Neural progenitor cell (in vitro differentiated cells): ENCODE results near the gene NAA16. TPM values are rescaled to one million over a fixed set of nuclear protein-coding genes. Genes with fewer than 3 reads are reported as not detected.
"Not testable (repeated sequence)": the region's sequence is repeated elsewhere in the genome, so short reads cannot be mapped to it uniquely, and the experiment has no call there.

Experiments used
- DNase-seq: peaks from one replicate; pipeline ENCODE4 v3.0.0-alpha.2; 2016; ENCODE audit warnings: low spot score
- H2AFZ ChIP-seq: fragments of 200-600 bp; sonication (generic); replicated peaks from 2 replicates; pipeline ENCODE4 v1.6.1; 2016; ENCODE audit warnings: antibody characterized with exemption
- H3F3A ChIP-seq: fragments of 200-600 bp; sonication (generic); 2 replicates; pipeline ENCODE4 v1.6.1; 2016; ENCODE audit warnings: antibody characterized with exemption, low read depth
- H3K27ac ChIP-seq: fragments of 200-600 bp; sonication (generic); 2 replicates; pipeline ENCODE4 v1.5.1; 2016; ENCODE audit warnings: mild to moderate bottlenecking
- H3K27me3 ChIP-seq: fragments of 200-600 bp; sonication (generic); 2 replicates; pipeline ENCODE4 v1.6.1; 2016; ENCODE audit warnings: mild to moderate bottlenecking, moderate library complexity
- H3K36me3 ChIP-seq: fragments of 200-600 bp; sonication (generic); 2 replicates; pipeline ENCODE4 v1.5.1; 2016
- H3K4me1 ChIP-seq: fragments of 200-600 bp; sonication (generic); 2 replicates; pipeline ENCODE4 v1.6.1; 2016; ENCODE audit warnings: mixed run types
- H3K4me2 ChIP-seq: fragments of 200-600 bp; sonication (generic); 2 replicates; pipeline ENCODE4 v1.6.1; 2016
- H3K4me3 ChIP-seq: fragments of 200-600 bp; sonication (generic); 2 replicates; pipeline ENCODE4 v1.5.1; 2016
- H3K79me2 ChIP-seq: fragments of 200-600 bp; sonication (generic); 2 replicates; pipeline ENCODE4 v1.6.1; 2016; ENCODE audit warnings: low read depth
- H3K9ac ChIP-seq: fragments of 200-600 bp; sonication (generic); 2 replicates; pipeline ENCODE4 v1.6.1; 2016
- H3K9me3 ChIP-seq: fragments of 200-600 bp; sonication (generic); 2 replicates; pipeline ENCODE4 v1.5.1; 2016; ENCODE audit warnings: low read depth
- H4K20me1 ChIP-seq: fragments of 200-600 bp; sonication (generic); 2 replicates; pipeline ENCODE4 v1.6.1; 2016; ENCODE audit warnings: low read depth
- H3K27ac Mint-ChIP-seq: 3 replicates; pipeline ENCODE4 v1.8.0; 2021; ENCODE audit warnings: mixed read lengths
- H3K27me3 Mint-ChIP-seq: 2 replicates; pipeline ENCODE4 v1.8.0; 2022; ENCODE audit warnings: low read depth, mild to moderate bottlenecking, inconsistent platforms, moderate library complexity, mixed read lengths; ENCODE audit not compliant: insufficient read depth
- H3K36me3 Mint-ChIP-seq: 3 replicates; pipeline ENCODE4 v1.8.0; 2021; ENCODE audit warnings: mixed read lengths
- H3K4me1 Mint-ChIP-seq: 3 replicates; pipeline ENCODE4 v1.8.0; 2021; ENCODE audit warnings: mixed read lengths
- H3K4me3 Mint-ChIP-seq: 3 replicates; pipeline ENCODE4 v1.8.0; 2021; ENCODE audit warnings: mild to moderate bottlenecking, moderate library complexity, mixed read lengths
- H3K9me3 Mint-ChIP-seq: 3 replicates; pipeline ENCODE4 v1.8.0; 2020; ENCODE audit warnings: mixed read lengths
- EZH2 ChIP-seq: fragments of 200-600 bp; sonication (generic); IDR thresholded peaks from 2 replicates; pipeline ENCODE4 v1.6.1; 2017; ENCODE audit warnings: antibody characterized with exemption, mild to moderate bottlenecking, moderate library complexity
- EZH2phosphoT487 ChIP-seq: fragments of 200-600 bp; sonication (generic); IDR thresholded peaks from 2 replicates; pipeline ENCODE4 v1.6.1; 2017; ENCODE audit warnings: antibody characterized with exemption
- total RNA-seq: library from RNA; depleted of rRNA; stranded (reverse); fragments of >200 nt; gene quantifications from 2 replicates; pipeline ENCODE4 v1.2.3, GENCODE V29; 2015; ENCODE audit warnings: low replicate concordance
- TF ChIP-seq, protein P1 (sequence below): fragments of 200-600 bp; sonication (generic); IDR thresholded peaks from 2 replicates; pipeline ENCODE4 v1.5.1; 2017; ENCODE audit warnings: antibody characterized with exemption, mild to moderate bottlenecking

Gene NAA16
- total RNA-seq, 1 donor from 2014 or later: 45.3 TPM

DNA sequence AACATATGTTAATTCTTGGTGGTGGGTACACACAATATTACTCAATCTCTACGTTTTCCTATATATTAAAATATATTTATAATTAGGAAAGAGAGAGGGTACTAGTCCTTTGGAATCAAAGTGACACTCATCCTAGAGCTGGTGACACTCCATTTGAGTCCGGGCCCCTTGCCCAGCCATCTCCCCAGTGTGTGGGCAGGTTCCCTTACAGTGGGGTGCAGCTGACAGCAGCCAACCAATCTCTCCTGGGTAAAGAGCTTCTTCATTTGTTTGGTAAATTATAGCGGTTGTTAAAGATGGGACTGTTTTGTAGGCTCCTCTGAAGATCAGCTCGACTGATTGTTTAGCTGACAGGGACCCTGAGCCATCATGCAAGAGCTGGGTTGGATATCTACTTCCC is 109.1 kb downstream of the NAA16 start:
- peaks cover 3% of the 10 kb centered on the region for H3K4me1 Mint-ChIP-seq
- H3K36me3 Mint-ChIP-seq: no peaks in the 10 kb centered on the region
- Histone ChIP-seq H4K20me1 (no peaks in the 10 kb centered on the region), H3K9me3 (no peaks in the 10 kb centered on the region), H3K4me1 (no peaks in the 10 kb centered on the region), H3K36me3 (no peaks in the 10 kb centered on the region), H3K4me2 (no peak overlapping the region), H2AFZ (no peak overlapping the region), H3K27me3 (no peaks in the 10 kb centered on the region), H3F3A (no peaks in the 10 kb centered on the region), H3K79me2 (no peaks in the 10 kb centered on the region), H3K9ac (no peak overlapping the region), H3K27ac (no peak overlapping the region), H3K4me3 (no peak overlapping the region)
- DNase-seq: no peak
- H3K27ac Mint-ChIP-seq: no peak overlapping the region
- peaks cover 7% of the 10 kb centered on the region for H3K9me3 Mint-ChIP-seq
- no peak for TF ChIP-seq EZH2phosphoT487
- TF ChIP-seq, protein P1, sequence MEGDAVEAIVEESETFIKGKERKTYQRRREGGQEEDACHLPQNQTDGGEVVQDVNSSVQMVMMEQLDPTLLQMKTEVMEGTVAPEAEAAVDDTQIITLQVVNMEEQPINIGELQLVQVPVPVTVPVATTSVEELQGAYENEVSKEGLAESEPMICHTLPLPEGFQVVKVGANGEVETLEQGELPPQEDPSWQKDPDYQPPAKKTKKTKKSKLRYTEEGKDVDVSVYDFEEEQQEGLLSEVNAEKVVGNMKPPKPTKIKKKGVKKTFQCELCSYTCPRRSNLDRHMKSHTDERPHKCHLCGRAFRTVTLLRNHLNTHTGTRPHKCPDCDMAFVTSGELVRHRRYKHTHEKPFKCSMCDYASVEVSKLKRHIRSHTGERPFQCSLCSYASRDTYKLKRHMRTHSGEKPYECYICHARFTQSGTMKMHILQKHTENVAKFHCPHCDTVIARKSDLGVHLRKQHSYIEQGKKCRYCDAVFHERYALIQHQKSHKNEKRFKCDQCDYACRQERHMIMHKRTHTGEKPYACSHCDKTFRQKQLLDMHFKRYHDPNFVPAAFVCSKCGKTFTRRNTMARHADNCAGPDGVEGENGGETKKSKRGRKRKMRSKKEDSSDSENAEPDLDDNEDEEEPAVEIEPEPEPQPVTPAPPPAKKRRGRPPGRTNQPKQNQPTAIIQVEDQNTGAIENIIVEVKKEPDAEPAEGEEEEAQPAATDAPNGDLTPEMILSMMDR: no peak
- TF ChIP-seq EZH2: no peak
- H3K27me3 Mint-ChIP-seq: no peaks in the 10 kb centered on the region
- no peak overlapping the region for H3K4me3 Mint-ChIP-seq

DNA sequence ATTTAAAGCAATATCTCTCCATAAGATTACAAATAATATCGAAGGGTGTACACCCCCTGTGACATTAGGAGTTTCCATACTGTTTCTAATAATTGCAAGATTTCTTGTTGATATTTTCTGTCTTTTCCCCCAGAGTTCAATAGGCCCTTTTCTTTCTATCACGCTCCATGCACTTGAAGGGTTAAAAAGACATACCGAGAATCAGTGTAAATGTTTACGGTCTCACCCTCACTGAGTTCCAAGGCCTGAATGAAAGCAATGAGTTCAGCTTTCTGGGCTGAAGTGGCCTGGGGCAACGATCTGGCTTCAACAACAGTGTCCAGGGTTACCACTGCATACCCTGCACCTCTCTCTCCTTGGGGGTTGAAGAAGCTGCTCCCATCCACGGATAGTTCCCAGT is 110.3 kb downstream of the NAA16 start:
- not testable (repeated sequence) for DNase-seq, H2AFZ ChIP-seq, H3K9me3 Mint-ChIP-seq, H3K27ac Mint-ChIP-seq, H3K36me3 Mint-ChIP-seq, H3K27me3 Mint-ChIP-seq, H3K36me3 ChIP-seq, H3K27ac ChIP-seq, H3K4me1 Mint-ChIP-seq, H3K4me2 ChIP-seq, H3K27me3 ChIP-seq, H3K4me3 ChIP-seq, H3F3A ChIP-seq, H3K4me3 Mint-ChIP-seq, H3K9ac ChIP-seq, H4K20me1 ChIP-seq, H3K4me1 ChIP-seq, H3K79me2 ChIP-seq, H3K9me3 ChIP-seq

DNA sequence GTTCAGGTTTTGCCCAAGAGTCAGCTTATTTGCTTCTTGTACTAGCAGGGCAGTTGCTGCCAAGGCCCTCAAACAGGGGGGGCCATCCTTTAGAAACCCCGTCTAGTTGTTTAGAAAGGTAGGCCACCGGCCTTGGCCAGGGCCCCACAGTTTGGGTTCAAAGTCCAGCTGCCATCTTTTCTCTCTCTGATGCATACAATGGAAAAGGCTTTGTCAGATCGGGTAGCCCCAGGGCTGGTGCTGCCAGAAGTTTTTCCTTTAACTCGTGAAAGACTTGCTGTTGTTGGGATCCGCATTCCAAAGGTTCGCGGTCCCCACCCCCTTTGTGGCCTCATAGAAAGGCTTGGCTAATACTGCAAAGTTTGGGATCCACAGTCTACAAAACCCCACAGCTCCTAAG is 110.9 kb downstream of the NAA16 start:
- not testable (repeated sequence) for H3K4me1 Mint-ChIP-seq, H3K27ac Mint-ChIP-seq, H4K20me1 ChIP-seq, H3K27me3 ChIP-seq, H3F3A ChIP-seq, H3K36me3 Mint-ChIP-seq, H3K4me3 ChIP-seq, H3K27me3 Mint-ChIP-seq, H3K9ac ChIP-seq, H3K4me3 Mint-ChIP-seq, H3K4me1 ChIP-seq, H3K9me3 Mint-ChIP-seq, H3K36me3 ChIP-seq, H3K9me3 ChIP-seq, H3K27ac ChIP-seq, H3K79me2 ChIP-seq
- peak overlapping the region; percentile 18 for H3K4me2 ChIP-seq
- H2AFZ ChIP-seq: peak overlapping the region; percentile 34
- peak; percentile 20 for DNase-seq

DNA sequence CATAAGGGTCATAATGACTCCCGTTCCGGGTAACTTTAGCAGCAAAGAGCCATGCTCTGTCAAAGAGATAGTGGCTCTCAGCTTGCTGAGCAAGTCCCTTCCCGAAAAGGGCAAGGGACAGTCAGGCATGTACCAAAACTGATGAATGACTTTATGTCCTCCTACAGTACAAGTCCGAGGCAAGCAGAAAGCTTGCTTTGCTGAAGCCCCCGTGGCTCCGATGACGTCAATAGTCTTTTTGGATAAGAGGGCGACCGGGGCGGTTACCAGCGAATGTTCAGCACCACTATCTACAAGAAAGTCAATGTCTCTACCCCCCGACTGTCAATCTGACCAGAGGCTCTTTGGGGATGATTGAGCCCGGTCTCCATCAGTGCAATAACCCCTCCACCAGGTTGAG is 112.2 kb downstream of the NAA16 start:
- H3K9me3 Mint-ChIP-seq, H3K9ac ChIP-seq: not testable (repeated sequence)

DNA sequence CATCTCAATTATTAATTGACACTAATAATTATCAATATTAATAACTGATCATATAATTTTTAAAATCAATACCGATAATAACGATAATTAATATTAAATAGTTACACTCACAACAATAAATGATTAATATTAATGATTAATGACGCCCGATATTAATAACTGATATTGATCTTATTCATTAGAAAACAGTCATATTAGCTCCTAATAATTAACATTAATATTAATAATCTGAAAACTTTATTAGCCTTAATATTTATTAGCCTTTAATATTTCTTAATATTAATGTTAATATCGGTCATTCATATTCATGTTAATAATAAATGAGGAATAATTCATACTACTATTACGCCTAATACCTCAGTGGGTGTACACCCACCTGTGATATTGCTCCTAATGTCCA is 113.6 kb downstream of the NAA16 start:
- not testable (repeated sequence) for H3K4me2 ChIP-seq
- peaks cover 11% of the 10 kb centered on the region for H3K27me3 Mint-ChIP-seq

More for the DNA sequence above, 112.2 kb downstream of the NAA16 start:
- not testable (repeated sequence) for H3F3A ChIP-seq, H3K4me1 Mint-ChIP-seq, H3K9me3 ChIP-seq, H3K79me2 ChIP-seq, H3K27me3 Mint-ChIP-seq, H2AFZ ChIP-seq, H3K4me2 ChIP-seq, DNase-seq, H3K4me3 ChIP-seq, H3K27ac Mint-ChIP-seq, H3K4me3 Mint-ChIP-seq, H4K20me1 ChIP-seq, H3K27ac ChIP-seq, H3K4me1 ChIP-seq, H3K36me3 ChIP-seq, H3K36me3 Mint-ChIP-seq
- peaks cover 15% of the 10 kb centered on the region for H3K27me3 ChIP-seq

More for the DNA sequence above, 113.6 kb downstream of the NAA16 start:
- H3K36me3 ChIP-seq, H3K27ac Mint-ChIP-seq, H3K9ac ChIP-seq, H3K36me3 Mint-ChIP-seq, H3K9me3 ChIP-seq, H3F3A ChIP-seq, DNase-seq, H4K20me1 ChIP-seq, H3K4me1 ChIP-seq, H3K79me2 ChIP-seq, H2AFZ ChIP-seq, H3K4me3 Mint-ChIP-seq, H3K4me3 ChIP-seq, H3K4me1 Mint-ChIP-seq, H3K27ac ChIP-seq: not testable (repeated sequence)
- H3K27me3 ChIP-seq: peaks cover 27% of the 10 kb centered on the region
- peaks cover 11% of the 10 kb centered on the region for H3K9me3 Mint-ChIP-seq
